SJCRH30 (cell line): ENCODE data around the gene PHF5A. TPM values are rescaled to one million over a fixed set of nuclear protein-coding genes. Genes with fewer than 3 reads are reported as not detected.

Experiments
- DNase-seq, 2 experiments: peaks; one replicate each; pipeline ENCODE4 v3.0.0-alpha.2; 2015 to 2020
- H3K27ac ChIP-seq: fragments of 250-450 bp; sonication (Bioruptor Pico); 2 replicates; pipeline ENCODE4 v1.5.1; 2020; ENCODE audit warnings: mild to moderate bottlenecking, moderate library complexity
- H3K27me3 ChIP-seq: fragments of 250-450 bp; sonication (Bioruptor Pico); 2 replicates; pipeline ENCODE4 v1.5.1; 2020; ENCODE audit warnings: mild to moderate bottlenecking, moderate library complexity
- H3K36me3 ChIP-seq: fragments of 250-450 bp; sonication (Bioruptor Pico); 2 replicates; pipeline ENCODE4 v1.5.1; 2020; ENCODE audit warnings: mild to moderate bottlenecking, moderate library complexity
- H3K4me1 ChIP-seq: fragments of 250-450 bp; sonication (Bioruptor Pico); 2 replicates; pipeline ENCODE4 v1.5.1; 2020; ENCODE audit warnings: mild to moderate bottlenecking, moderate library complexity
- H3K4me3 ChIP-seq: fragments of 250-450 bp; sonication (Bioruptor Pico); 2 replicates; pipeline ENCODE4 v1.5.1; 2020; ENCODE audit warnings: mild to moderate bottlenecking, moderate library complexity
- H3K9me3 ChIP-seq: fragments of 250-450 bp; sonication (Bioruptor Pico); replicated peaks from 2 replicates; pipeline ENCODE4 v1.5.1; 2020; ENCODE audit warnings: mild to moderate bottlenecking, moderate library complexity
- total RNA-seq: library from RNA; depleted of rRNA; stranded (reverse); fragments of >200 nt; shearing (Covaris generic); gene quantifications from 2 replicates; pipeline ENCODE4 v1.2.3, GENCODE V29; 2014; rRNA removed

The PHF5A gene
- total RNA-seq, 1 experiment from 2014 or later: 98.8 TPM

DNA sequence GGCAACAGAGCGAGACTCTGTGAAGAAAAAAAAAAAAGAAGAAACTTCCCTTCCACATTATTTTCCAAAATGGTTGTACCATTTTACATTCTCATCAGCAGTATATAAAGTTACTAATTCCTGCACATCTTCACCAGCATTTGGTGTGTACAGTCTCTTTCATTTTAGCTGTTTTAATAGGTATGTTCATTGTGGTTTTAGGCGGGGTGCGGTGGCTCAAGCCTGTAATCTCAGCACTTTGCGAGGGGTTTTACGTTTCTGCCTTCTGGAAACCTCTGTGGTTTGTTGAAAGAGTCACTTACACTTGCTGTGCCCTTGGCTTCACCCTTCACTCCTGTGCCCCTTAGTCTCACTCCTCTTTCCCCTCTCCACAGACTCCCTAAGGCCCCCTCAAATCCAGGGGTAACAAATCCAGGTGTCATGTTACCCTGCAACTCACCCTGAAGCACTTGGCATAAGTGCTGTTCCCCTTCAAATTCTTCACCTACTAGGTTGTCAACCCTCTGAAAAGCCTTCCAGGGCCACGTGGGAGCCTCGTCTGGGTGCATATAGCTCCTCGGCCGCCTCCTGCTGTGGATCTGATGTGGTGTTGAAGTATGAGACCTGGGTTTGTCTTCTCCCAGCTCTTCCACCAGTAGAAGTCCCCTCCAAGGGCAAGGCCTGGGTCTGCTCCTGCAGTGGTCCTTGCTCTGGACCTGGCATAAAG, 42.7 kb downstream of the PHF5A start:
- peak; percentile 45 to 66 for DNase-seq

DNA sequence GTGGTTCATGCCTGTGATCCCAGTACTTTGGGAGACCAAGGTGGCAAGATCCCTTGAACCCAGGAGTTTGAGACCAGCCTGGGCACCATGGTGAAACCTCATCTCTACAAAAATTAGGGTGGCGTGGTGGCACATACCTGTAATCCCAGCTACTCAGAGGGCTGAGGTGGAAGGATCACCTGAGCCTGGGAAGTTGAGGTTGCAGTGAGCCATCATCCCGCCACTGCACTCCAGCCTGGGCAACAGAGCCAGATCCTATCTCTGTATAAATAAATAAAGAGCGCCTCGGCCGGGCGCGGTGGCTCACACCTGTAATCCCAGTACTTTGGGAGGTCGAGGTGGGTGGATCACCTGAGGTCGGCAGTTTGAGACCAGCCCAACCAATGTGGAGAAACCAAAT, 49.8 kb downstream of the PHF5A start:
- no peak for DNase-seq
- H3K4me3 ChIP-seq: no peak overlapping the region
- no peaks in the 10 kb centered on the region for H3K27me3 ChIP-seq
- H3K27ac ChIP-seq: no peak overlapping the region
- H3K36me3 ChIP-seq: no peaks in the 10 kb centered on the region
- H3K9me3 ChIP-seq: no peaks in the 10 kb centered on the region
- H3K4me1 ChIP-seq: no peaks in the 10 kb centered on the region

More for the DNA sequence above, 42.7 kb downstream of the PHF5A start:
- no peak overlapping the region for H3K4me3 ChIP-seq
- no peaks in the 10 kb centered on the region for H3K36me3 ChIP-seq
- peaks cover 10% of the 10 kb centered on the region for H3K4me1 ChIP-seq
- H3K27me3 ChIP-seq: no peaks in the 10 kb centered on the region
- no peak overlapping the region for H3K27ac ChIP-seq
- H3K9me3 ChIP-seq: no peaks in the 10 kb centered on the region

DNA sequence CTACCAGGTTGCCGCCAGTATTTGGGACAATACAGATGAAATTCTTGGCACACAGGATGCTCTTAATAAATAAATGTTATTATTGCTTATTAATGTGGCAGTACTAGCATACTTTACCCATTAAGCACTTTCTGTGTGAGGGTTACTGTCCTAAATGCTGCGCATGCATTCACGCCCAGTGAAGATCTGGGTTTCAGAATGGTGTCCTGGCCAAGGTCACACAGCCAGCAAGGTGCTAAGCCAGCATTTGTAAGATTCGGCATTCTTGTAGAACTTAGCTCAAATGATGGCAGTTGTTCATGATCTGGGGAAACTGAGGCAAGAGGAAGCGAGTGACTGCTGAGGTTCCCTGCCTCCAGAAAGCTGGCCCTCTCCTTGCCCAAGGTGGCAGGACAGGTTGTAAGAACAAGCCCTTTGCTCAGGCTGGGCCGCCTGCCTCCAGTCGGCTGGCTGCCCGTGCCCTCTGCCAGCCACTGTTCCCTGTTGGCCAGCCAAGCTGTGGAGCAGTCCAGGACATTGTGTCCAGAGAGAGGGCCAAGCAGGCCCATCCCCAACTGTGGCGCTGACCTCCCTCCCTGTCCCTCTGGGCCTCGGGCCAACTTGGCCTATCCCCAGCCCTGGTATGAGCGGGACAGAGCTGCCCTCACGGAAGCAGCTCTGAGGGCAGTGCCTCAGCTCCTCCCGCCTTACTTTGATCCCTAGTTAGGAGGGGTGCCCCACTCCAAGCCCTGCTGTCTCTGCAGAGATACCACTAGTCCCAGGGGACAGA, 50.7 kb downstream of the PHF5A start:
- Histone ChIP-seq H3K4me3 (no peak overlapping the region), H3K27ac (no peak overlapping the region), H3K4me1 (no peaks in the 10 kb centered on the region), H3K27me3 (no peaks in the 10 kb centered on the region), H3K9me3 (no peaks in the 10 kb centered on the region), H3K36me3 (no peaks in the 10 kb centered on the region)
- DNase-seq: no peak

DNA sequence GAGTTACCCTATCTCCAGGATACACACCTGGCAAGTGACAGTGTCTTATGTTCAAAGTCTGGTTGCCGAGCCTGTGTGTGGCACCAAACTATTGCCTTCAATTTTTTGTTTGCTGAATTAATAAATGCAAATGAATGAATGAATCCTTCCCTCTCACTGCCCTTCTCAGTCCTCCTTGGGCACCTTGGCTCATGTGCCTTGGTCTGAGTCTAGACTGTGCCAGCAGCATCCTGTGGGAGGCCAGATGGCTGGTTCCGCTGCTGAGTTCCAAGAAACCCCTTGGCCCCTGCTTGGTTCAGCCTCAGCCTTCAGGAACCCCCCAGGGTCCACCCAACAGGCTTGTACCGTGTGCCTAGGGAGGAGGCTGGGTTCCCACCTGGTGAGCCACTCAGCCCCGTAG, 52.9 kb downstream of the PHF5A start:
- Histone ChIP-seq H3K36me3 (no peaks in the 10 kb centered on the region), H3K27ac (no peak overlapping the region), H3K4me3 (no peak overlapping the region), H3K9me3 (no peaks in the 10 kb centered on the region), H3K27me3 (no peaks in the 10 kb centered on the region), H3K4me1 (no peaks in the 10 kb centered on the region)
- DNase-seq: no peak

DNA sequence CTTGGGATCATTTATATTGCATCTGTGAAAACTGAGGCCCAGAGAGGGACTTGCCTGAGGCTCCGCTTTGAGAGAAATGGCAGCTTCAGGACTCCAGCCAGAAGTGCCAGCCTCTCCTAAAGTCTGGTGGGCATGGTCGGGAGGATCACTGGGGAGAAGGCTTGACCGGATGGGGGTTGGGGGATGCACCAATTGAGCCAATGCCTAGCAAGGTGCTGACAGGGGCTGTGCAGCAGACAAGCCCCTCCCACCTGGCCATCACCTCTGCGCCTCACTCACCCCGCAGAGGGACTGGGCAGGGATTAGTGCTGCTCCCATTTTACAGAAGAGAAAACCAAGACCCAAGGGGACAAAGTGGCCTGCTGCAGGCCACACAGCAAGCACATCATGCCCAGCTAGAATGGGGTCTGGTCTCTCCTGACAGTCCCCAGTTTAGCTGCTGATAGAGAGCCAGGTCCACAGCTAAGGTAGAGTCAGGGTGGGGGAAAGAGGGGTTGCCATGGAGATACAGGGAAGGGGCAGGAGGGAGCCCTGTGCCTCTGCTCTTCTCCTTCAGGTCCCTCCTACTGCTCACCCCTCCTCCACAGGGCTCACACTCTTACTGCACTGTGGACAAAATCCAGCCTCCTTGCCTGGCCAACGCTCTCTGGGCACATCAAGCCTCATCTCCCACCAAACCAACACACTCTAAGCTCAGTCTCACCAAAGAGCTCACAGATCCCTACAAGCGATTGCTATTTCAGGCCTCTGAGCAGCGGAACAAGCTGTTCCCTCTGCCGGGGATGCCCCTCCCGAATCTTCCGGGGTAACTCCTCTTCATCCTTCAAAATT, 57.3 kb downstream of the PHF5A start:
- no peak for DNase-seq

DNA sequence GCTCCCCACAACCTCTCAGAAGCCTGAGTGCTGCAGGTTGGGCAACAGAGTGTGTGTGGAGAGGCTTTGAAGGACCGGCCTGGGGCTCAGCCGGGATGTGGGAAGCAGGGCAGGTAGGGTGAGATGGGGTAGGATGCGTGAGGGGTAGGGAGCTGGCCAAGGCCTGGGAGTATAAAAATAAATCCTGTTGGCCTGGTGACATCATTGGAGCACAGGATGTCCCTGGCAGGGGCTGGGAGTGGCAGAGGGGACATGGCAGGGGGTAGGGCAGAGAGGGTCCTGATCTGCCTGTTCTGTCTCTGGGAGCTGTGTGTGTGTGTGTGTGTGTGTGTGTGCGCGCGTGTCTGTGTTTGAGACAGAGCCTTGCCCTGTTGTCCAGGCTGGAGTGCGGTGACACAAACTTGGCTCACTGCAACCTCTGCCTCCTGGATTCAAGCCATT, 58.2 kb downstream of the PHF5A start:
- H3K4me3 ChIP-seq: no peak overlapping the region
- H3K9me3 ChIP-seq: no peaks in the 10 kb centered on the region
- no peak for DNase-seq
- no peak overlapping the region for H3K27ac ChIP-seq
- no peaks in the 10 kb centered on the region for H3K27me3 ChIP-seq
- no peaks in the 10 kb centered on the region for H3K4me1 ChIP-seq
- H3K36me3 ChIP-seq: no peaks in the 10 kb centered on the region

More for the DNA sequence above, 57.3 kb downstream of the PHF5A start:
- Histone ChIP-seq H3K27ac (no peak overlapping the region), H3K9me3 (no peaks in the 10 kb centered on the region), H3K4me3 (no peak overlapping the region), H3K27me3 (no peaks in the 10 kb centered on the region), H3K36me3 (no peaks in the 10 kb centered on the region), H3K4me1 (no peaks in the 10 kb centered on the region)

Other genes with a start within 250 kb of the PHF5A start
- 1.9 and 2.9 TPM in 2 replicates for gene CHADL, start 227.8 kb downstream of the PHF5A start, total RNA-seq
- gene RANGAP1, start 182.5 kb downstream of the PHF5A start, total RNA-seq: 55.4 and 56.5 TPM in 2 replicates
- 26.9 and 27.7 TPM in 2 replicates for gene ZC3H7B, start 167.2 kb downstream of the PHF5A start, total RNA-seq
- 6.0 and 7.4 TPM in 2 replicates for gene TEF, start 86.8 kb downstream of the PHF5A start, total RNA-seq
- 18.2 and 19.5 TPM in 2 replicates for gene TOB2, start 21.9 kb downstream of the PHF5A start, total RNA-seq
- gene ACO2, start 425 bp upstream of the PHF5A start, total RNA-seq: 50.5 and 51.8 TPM in 2 replicates
- gene POLR3H, start 75.8 kb upstream of the PHF5A start, total RNA-seq: 12.9 and 14.7 TPM in 2 replicates
- 3.1 and 3.7 TPM in 2 replicates for gene CSDC2, start 92.3 kb upstream of the PHF5A start, total RNA-seq
- 9.9 and 10.3 TPM in 2 replicates for gene PMM1, start 121.1 kb upstream of the PHF5A start, total RNA-seq
- gene DESI1, start 152.4 kb upstream of the PHF5A start, total RNA-seq: 21.4 and 22.1 TPM in 2 replicates
- 528 and 532 TPM in 2 replicates for gene XRCC6, start 152.6 kb upstream of the PHF5A start, total RNA-seq
- gene SNU13, start 220.2 kb upstream of the PHF5A start, total RNA-seq: 133 and 136 TPM in 2 replicates
- not detected in 2 replicates for gene MEI1, start 230.8 kb upstream of the PHF5A start, total RNA-seq